GM23338 (cell line): ENCODE measurements around the gene DACT2.

ENCODE experiments used
- CREB1 ChIP-seq: fragments of 250-450 bp; sonication (Bioruptor Pico); IDR thresholded peaks from 2 replicates; pipeline ENCODE4 v1.5.0; 2020; ENCODE audit warnings: low read depth, mild to moderate bottlenecking, moderate library complexity
- CTCF ChIP-seq, 2 experiments: fragments of 200-600 bp in 1 of 2; sonication (generic) in 1 of 2; conservative IDR thresholded peaks; 2 replicates each; pipeline versions ENCODE4 v1.5.1 to v1.6.1; 2016 to 2017; ENCODE audit warnings: antibody characterized with exemption in 2 of 2, low read depth in 2 of 2, mild to moderate bottlenecking in 2 of 2, moderate library complexity in 1 of 2
- ETS1 ChIP-seq: IDR thresholded peaks from 2 replicates; pipeline ENCODE4 v1.6.1; 2016; ENCODE audit warnings: antibody characterized with exemption
- EZH2 ChIP-seq: fragments of 200-600 bp; sonication (generic); IDR thresholded peaks from one replicate; pipeline ENCODE4 v1.8.0; 2017; ENCODE audit warnings: antibody characterized with exemption, mild to moderate bottlenecking, low read depth; ENCODE audit not compliant: unreplicated experiment
- EZH2phosphoT487 ChIP-seq: fragments of 200-600 bp; sonication (generic); IDR thresholded peaks from one replicate; pipeline ENCODE4 v1.8.1; 2018; ENCODE audit warnings: antibody characterized with exemption; ENCODE audit not compliant: unreplicated experiment
- JUNB ChIP-seq: IDR thresholded peaks from one replicate; pipeline ENCODE4 v1.6.1; 2016; ENCODE audit warnings: antibody characterized with exemption; ENCODE audit not compliant: unreplicated experiment
- NANOG ChIP-seq: IDR thresholded peaks from 2 replicates; pipeline ENCODE4 v1.6.1; 2016; ENCODE audit warnings: antibody characterized with exemption, borderline replicate concordance
- POLR2AphosphoS5 ChIP-seq: IDR thresholded peaks from 2 replicates; pipeline ENCODE4 v1.6.1; 2016; ENCODE audit warnings: antibody characterized with exemption, low read depth
- REST ChIP-seq: IDR thresholded peaks from one replicate; pipeline ENCODE4 v1.6.1; 2018; ENCODE audit warnings: antibody characterized with exemption; ENCODE audit not compliant: unreplicated experiment
- STAT1 ChIP-seq: IDR thresholded peaks from one replicate; pipeline ENCODE4 v1.6.1; 2016; ENCODE audit warnings: antibody characterized with exemption; ENCODE audit not compliant: unreplicated experiment
- ZNF114 ChIP-seq: fragments of 250-450 bp; sonication (Bioruptor Pico); IDR thresholded peaks from 2 replicates; pipeline ENCODE4 v1.5.0; 2020; ENCODE audit warnings: mild to moderate bottlenecking, moderate library complexity
- ZNF331 ChIP-seq: fragments of 250-450 bp; sonication (Bioruptor Pico); IDR thresholded peaks from 2 replicates; pipeline ENCODE4 v1.5.0; 2020; ENCODE audit warnings: low read depth, mild to moderate bottlenecking, moderate library complexity
- ZNF462 ChIP-seq: fragments of 250-450 bp; sonication (Bioruptor Pico); IDR thresholded peaks from 2 replicates; pipeline ENCODE4 v1.5.0; 2020; ENCODE audit warnings: mild to moderate bottlenecking, moderate library complexity

- TF ChIP-seq CTCF (conservative IDR thresholded peaks at IDR 0.05; ENCODE audit: low read depth in 2 of 2) (no peak), EZH2 (no peak), JUNB (no peak), EZH2phosphoT487 (no peak), CREB1 (CRISPR knock-in tag) (no peak), REST (no peak), POLR2AphosphoS5 (no peak), ZNF114 (CRISPR knock-in tag) (no peak), ZNF331 (no peak), ETS1 (no peak), STAT1 (no peak), NANOG (no peak), ZNF462 (no peak)
Measured at GRCh38 chr6:168328086-168328485, 8.5 kb upstream of the DACT2 start.
